Parathyroid adenoma (tissue), 2 donors: ENCODE measurements around the gene MRS2.

ENCODE experiments used
- H2AFZ ChIP-seq: fragments of 300-600 bp; sonication (generic); one replicate; pipeline ENCODE4 v1.7.0; 2017; ENCODE audit warnings: antibody characterized with exemption, mild to moderate bottlenecking
- H3K27ac ChIP-seq: fragments of 300-600 bp; sonication (generic); one replicate; pipeline ENCODE4 v1.7.0; 2017
- H3K27me3 ChIP-seq: fragments of 300-600 bp; sonication (generic); one replicate; pipeline ENCODE4 v1.7.0; 2017; ENCODE audit warnings: low read length; ENCODE audit not compliant: control insufficient read depth, insufficient read depth
- H3K36me3 ChIP-seq: fragments of 300-600 bp; sonication (generic); one replicate; pipeline ENCODE4 v1.7.0; 2017; ENCODE audit warnings: low read length; ENCODE audit not compliant: control insufficient read depth, insufficient read depth
- H3K4me1 ChIP-seq: fragments of 300-600 bp; sonication (generic); one replicate; pipeline ENCODE4 v1.7.0; 2017; ENCODE audit warnings: control low read depth
- H3K4me2 ChIP-seq: fragments of 300-600 bp; sonication (generic); one replicate; pipeline ENCODE4 v1.7.0; 2017; ENCODE audit warnings: low read length
- H3K4me3 ChIP-seq: fragments of 300-600 bp; sonication (generic); one replicate; pipeline ENCODE4 v1.7.0; 2017; ENCODE audit warnings: low read depth, low read length
- H3K79me2 ChIP-seq: fragments of 300-600 bp; sonication (generic); one replicate; pipeline ENCODE4 v1.7.0; 2017; ENCODE audit warnings: control low read depth
- H3K9ac ChIP-seq: fragments of 300-600 bp; sonication (generic); one replicate; pipeline ENCODE4 v1.7.0; 2017; ENCODE audit warnings: mild to moderate bottlenecking
- H3K9me3 ChIP-seq: fragments of 300-600 bp; sonication (generic); one replicate; pipeline ENCODE4 v1.7.0; 2017; ENCODE audit warnings: low read length; ENCODE audit not compliant: control insufficient read depth
- CTCF ChIP-seq: fragments of 300-600 bp; sonication (generic); IDR thresholded peaks from one replicate; pipeline ENCODE4 v1.7.0; 2017; ENCODE audit warnings: antibody characterized with exemption, mild to moderate bottlenecking
- donor health status: primary hyperparathyroidism.

MRS2 gene

DNA sequence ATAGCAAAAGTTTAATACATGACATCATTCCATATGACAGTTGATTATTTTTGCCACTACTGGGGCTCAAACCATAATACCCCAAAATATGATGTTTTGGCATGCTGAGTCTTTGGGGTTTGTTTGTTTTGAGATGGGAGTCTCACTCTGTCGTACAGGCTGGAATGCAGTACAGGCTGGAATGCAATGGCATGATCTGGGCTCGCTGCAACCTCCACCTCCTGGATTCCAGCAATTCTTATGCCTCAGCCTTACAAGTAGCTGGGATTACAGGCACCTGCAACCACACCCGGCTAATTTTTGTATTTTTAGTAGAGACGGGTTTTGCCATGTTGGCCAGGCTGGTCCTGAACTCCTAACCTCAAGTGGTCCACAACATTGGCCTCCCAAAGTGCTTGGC, 1.3 kb upstream of the MRS2 start:
- Histone ChIP-seq H3K9me3 (no peaks in the 10 kb centered on the region), H3K4me1 (peaks cover 9% of the 10 kb centered on the region), H3K79me2 (peaks cover 24% of the 10 kb centered on the region), H2AFZ (no peak overlapping the region), H3K9ac (no peak overlapping the region), H3K36me3 (no peaks in the 10 kb centered on the region), H3K4me2 (no peak overlapping the region), H3K27ac (no peak overlapping the region), H3K4me3 (no peak overlapping the region), H3K27me3 (no peaks in the 10 kb centered on the region)
- no peak for TF ChIP-seq CTCF

- Histone ChIP-seq H2AFZ (peak overlapping the region; percentile 79), H3K79me2 (peaks cover 24% of the 10 kb centered on the region), H3K4me3 (peak overlapping the region; percentile 95), H3K4me1 (peaks cover 9% of the 10 kb centered on the region), H3K36me3 (no peaks in the 10 kb centered on the region), H3K9ac (no peak overlapping the region), H3K4me2 (peak overlapping the region; percentile 88), H3K27me3 (no peaks in the 10 kb centered on the region), H3K9me3 (no peaks in the 10 kb centered on the region), H3K27ac (peak overlapping the region; percentile 55)
- TF ChIP-seq CTCF: no peak
Measured at GRCh38 chr6:24403501-24403824, 727 bp downstream of the MRS2 start.

DNA sequence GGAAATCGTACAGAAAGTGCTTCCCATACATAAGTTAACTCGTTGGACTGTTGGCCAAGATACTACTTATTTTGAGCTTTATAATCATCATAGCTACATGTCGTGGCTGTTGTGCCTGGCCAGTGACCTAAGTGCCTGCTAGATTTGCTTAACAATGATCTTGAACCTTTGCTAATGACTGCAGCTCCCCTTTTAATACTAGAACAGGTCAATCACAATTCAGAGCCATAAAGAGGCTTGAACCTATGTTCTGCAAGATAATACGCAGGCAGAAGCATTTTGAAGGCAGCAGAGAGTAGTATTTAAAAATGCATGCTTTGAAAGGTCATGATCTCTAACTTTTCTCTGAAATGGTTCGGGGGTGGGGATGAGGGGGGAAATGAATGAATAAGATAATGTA, 2.5 kb downstream of the MRS2 start:
- H3K4me1 ChIP-seq: peaks cover 9% of the 10 kb centered on the region
- TF ChIP-seq CTCF: no peak
- H3K4me3 ChIP-seq: no peak overlapping the region
- no peak overlapping the region for H3K9ac ChIP-seq
- no peak overlapping the region for H2AFZ ChIP-seq
- H3K4me2 ChIP-seq: no peak overlapping the region
- no peaks in the 10 kb centered on the region for H3K36me3 ChIP-seq
- H3K27ac ChIP-seq: no peak overlapping the region
- H3K79me2 ChIP-seq: peaks cover 24% of the 10 kb centered on the region
- H3K9me3 ChIP-seq: no peaks in the 10 kb centered on the region
- H3K27me3 ChIP-seq: no peaks in the 10 kb centered on the region

- TF ChIP-seq CTCF: no peak
- H3K79me2 ChIP-seq: peaks cover 8% of the 10 kb centered on the region
- no peak overlapping the region for H3K4me2 ChIP-seq
- H3K4me1 ChIP-seq: peaks cover 6% of the 10 kb centered on the region
- H3K9ac ChIP-seq: no peak overlapping the region
- no peak overlapping the region for H3K4me3 ChIP-seq
- H3K27ac ChIP-seq: no peak overlapping the region
- H3K36me3 ChIP-seq: no peaks in the 10 kb centered on the region
- H3K9me3 ChIP-seq: no peaks in the 10 kb centered on the region
- no peaks in the 10 kb centered on the region for H3K27me3 ChIP-seq
- H2AFZ ChIP-seq: no peak overlapping the region
Measured at GRCh38 chr6:24408719-24409410, 6.1 kb downstream of the MRS2 start.

DNA sequence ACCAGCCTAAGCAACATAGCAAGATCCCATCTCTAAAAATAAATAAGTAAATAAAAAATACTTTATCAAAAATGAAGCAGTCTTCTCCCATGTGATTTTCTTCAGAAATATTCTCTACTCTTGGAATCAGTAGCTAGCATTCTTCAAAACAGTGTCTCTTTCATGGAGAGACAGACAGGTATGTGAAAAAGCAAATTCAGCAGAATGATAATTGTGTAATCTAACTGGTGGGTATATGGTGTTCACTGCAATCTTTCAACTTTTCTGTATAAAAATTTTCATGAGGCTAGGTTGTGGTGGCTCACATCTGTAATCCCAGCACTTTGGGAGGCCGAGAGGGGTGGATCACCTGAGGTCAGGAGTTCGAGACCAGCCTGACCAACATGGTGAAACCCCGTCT, 7.9 kb downstream of the MRS2 start:
- Histone ChIP-seq H3K27me3 (no peaks in the 10 kb centered on the region), H3K4me3 (no peak overlapping the region), H3K79me2 (no peaks in the 10 kb centered on the region), H3K9ac (no peak overlapping the region), H3K9me3 (no peaks in the 10 kb centered on the region), H3K27ac (no peak overlapping the region), H2AFZ (no peak overlapping the region), H3K4me1 (no peaks in the 10 kb centered on the region), H3K36me3 (no peaks in the 10 kb centered on the region), H3K4me2 (no peak overlapping the region)
- no peak for TF ChIP-seq CTCF
